ENCODE measurements around the gene GTPBP6. TPM values are rescaled to one million over a fixed set of nuclear protein-coding genes. Genes with fewer than 3 reads are reported as not detected.
"Not testable (repeated sequence)": the region's sequence is repeated elsewhere in the genome, so short reads cannot be mapped to it uniquely, and the experiment has no call there.

Gene GTPBP6
- total RNA-seq, 1 donor from 2014 or later = 53.5 TPM

DNA sequence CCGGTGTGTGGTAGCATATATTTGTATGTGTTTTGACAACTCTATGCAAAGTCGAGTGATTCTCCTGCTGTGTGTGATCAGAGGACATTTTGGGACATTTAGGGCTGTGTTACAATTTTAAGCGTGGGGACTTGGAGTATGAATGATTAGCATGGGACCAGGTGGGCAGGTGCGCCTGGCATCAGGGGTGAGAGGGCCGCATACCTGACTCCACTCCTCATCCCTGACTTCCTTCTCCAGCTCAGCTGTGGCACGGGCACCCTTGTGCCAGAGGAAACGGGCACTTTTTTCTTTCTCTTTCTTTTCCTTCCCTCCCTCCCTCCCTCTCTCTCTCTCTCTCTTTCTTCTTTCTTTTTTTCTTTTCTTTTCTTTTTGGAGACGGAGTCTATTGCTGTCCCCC, 53.1 kb downstream of the GTPBP6 start:
- Mint-ChIP-seq H3K36me3 (no peaks in the 10 kb centered on the region), H3K4me3 (no peak overlapping the region), H3K27ac (peak overlapping the region; percentile 37), H3K27me3 (no peaks in the 10 kb centered on the region), H3K4me1 (ENCODE audit: unreplicated experiment) (peaks cover 12% of the 10 kb centered on the region), H3K9me3 (no peaks in the 10 kb centered on the region)
- peak; percentile 43 for DNase-seq (ENCODE audit: extremely low spot score, unreplicated experiment)
- TF ChIP-seq CTCF (conservative IDR thresholded peaks at IDR 0.05) = no peak

GRCh38 chrX:264634-265455, 53.8 kb downstream of the GTPBP6 start:
- Mint-ChIP-seq H3K36me3 (no peaks in the 10 kb centered on the region), H3K9me3 (no peaks in the 10 kb centered on the region), H3K27ac (peak overlapping the region; percentile 37), H3K4me3 (no peak overlapping the region), H3K4me1 (ENCODE audit: unreplicated experiment) (peaks cover 16% of the 10 kb centered on the region), H3K27me3 (no peaks in the 10 kb centered on the region)
- no peak for DNase-seq (ENCODE audit: extremely low spot score, unreplicated experiment)
- no peak for TF ChIP-seq CTCF (conservative IDR thresholded peaks at IDR 0.05)

DNA sequence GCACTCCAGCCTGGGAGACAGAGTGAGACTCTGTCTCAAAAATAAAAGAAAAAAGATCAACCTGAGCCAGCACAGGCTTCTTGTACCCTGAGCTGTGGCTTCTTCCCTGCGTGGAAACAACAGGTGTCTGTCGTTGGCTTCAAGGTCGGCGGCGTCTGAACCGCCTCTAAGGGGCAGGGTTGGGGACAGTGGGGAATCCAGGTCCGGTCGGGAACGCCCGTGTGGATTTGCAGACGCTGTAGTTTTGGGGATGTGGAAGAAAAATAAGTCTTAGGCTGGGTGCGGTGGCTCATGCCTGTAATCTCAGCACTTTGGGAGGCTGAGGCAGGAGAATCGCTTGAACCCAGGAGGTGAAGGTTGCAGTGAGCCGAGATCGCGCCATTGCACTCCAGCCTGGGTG, 54.6 kb downstream of the GTPBP6 start:
- H3K4me1 Mint-ChIP-seq (ENCODE audit: unreplicated experiment) = peaks cover 18% of the 10 kb centered on the region
- not testable (repeated sequence) for H3K27me3 Mint-ChIP-seq, H3K27ac Mint-ChIP-seq, H3K9me3 Mint-ChIP-seq, H3K4me3 Mint-ChIP-seq, H3K36me3 Mint-ChIP-seq
- DNase-seq (ENCODE audit: extremely low spot score, unreplicated experiment) = peak; percentile 47

- Mint-ChIP-seq H3K27me3 (no peaks in the 10 kb centered on the region), H3K9me3 (no peaks in the 10 kb centered on the region), H3K4me3 (peak overlapping the region; percentile 81), H3K36me3 (no peaks in the 10 kb centered on the region), H3K4me1 (ENCODE audit: unreplicated experiment) (peaks cover 18% of the 10 kb centered on the region), H3K27ac (peak overlapping the region; percentile 97)
- TF ChIP-seq CTCF (conservative IDR thresholded peaks at IDR 0.05) = no peak
- DNase-seq (ENCODE audit: extremely low spot score, unreplicated experiment) = peak; percentile 58
Measured at GRCh38 chrX:262381-262909, 56.2 kb downstream of the GTPBP6 start.

- peak overlapping the region; percentile 97 for H3K27ac Mint-ChIP-seq
- DNase-seq (ENCODE audit: extremely low spot score, unreplicated experiment) = peak; percentile 40
- peaks cover 18% of the 10 kb centered on the region for H3K4me1 Mint-ChIP-seq (ENCODE audit: unreplicated experiment)
- no peaks in the 10 kb centered on the region for H3K36me3 Mint-ChIP-seq
- H3K4me3 Mint-ChIP-seq = peak overlapping the region; percentile 81
- no peaks in the 10 kb centered on the region for H3K27me3 Mint-ChIP-seq
- no peaks in the 10 kb centered on the region for H3K9me3 Mint-ChIP-seq
- no peak for TF ChIP-seq CTCF (conservative IDR thresholded peaks at IDR 0.05)
Measured at GRCh38 chrX:261919-262352, 56.7 kb downstream of the GTPBP6 start.

DNA sequence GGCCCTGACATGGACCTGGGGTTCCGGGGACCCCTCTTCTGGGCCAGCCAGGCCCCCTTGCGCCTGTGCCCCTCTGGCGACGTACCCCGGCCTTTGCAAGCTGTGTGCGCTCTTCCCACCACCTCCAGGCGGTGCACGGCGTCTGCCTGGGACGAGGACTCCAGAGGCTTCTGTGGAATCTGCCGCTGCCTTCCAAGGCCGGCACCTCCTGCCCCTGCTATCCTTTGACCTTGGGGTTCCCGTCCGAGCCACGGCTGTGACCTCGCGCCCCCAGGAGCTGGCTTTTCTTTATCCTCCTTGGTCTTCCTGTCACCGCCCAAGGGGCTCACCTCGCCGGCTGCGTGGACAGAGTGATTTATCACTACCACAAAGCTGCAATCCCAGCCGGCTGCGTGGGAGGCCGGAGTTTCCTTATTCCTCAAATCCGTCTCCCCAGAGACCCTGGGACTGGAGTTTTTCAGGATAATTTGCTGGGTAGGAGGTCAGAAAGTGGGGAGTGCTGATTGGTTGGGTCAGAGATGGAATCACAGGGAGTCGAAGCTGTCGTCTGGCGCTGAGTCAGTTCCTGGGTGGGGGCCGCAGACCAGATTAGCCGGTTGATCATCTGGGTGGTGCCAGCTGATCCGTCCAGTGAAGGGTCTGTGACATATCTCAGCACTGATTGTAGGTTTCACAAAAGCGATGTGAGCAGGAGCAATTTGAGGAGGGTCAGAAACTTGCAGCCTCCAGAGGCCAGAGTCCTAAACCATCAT, 57.3 kb downstream of the GTPBP6 start:
- no peaks in the 10 kb centered on the region for H3K9me3 Mint-ChIP-seq

More for the DNA sequence above, 57.3 kb downstream of the GTPBP6 start:
- Mint-ChIP-seq H3K27ac (peak overlapping the region; percentile 97), H3K4me1 (ENCODE audit: unreplicated experiment) (peaks cover 18% of the 10 kb centered on the region), H3K36me3 (no peaks in the 10 kb centered on the region), H3K27me3 (no peaks in the 10 kb centered on the region), H3K4me3 (peak overlapping the region; percentile 81)
- peak; percentile 65 for DNase-seq (ENCODE audit: extremely low spot score, unreplicated experiment)
- TF ChIP-seq CTCF (conservative IDR thresholded peaks at IDR 0.05) = no peak

Measured in type B pancreatic cell (in vitro differentiated cells).